GM23338 (cell line): ENCODE results near the gene APH1B. TPM values are rescaled to one million over a fixed set of nuclear protein-coding genes. Genes with fewer than 3 reads are reported as not detected.

Source experiments
- ATAC-seq: fragments of 200-7000 bp; cut with Tn5 transposase; 3 replicates; pipeline ENCODE4 v1.9.1; 2020
- DNase-seq: peaks from one replicate; pipeline ENCODE4 v3.0.0-alpha.2; 2015; ENCODE audit warnings: low spot score
- H2AFZ ChIP-seq: fragments of 200-600 bp; sonication (generic); 2 replicates; pipeline ENCODE4 v1.8.0; 2016; ENCODE audit warnings: antibody characterized with exemption, mild to moderate bottlenecking, moderate library complexity
- H3F3A ChIP-seq: fragments of 200-600 bp; sonication (generic); replicated peaks from 2 replicates; pipeline ENCODE4 v1.8.0; 2017; ENCODE audit warnings: antibody characterized with exemption, mixed run types, low read depth
- H3K27ac ChIP-seq: fragments of 200-600 bp; sonication (generic); 2 replicates; pipeline ENCODE4 v1.6.1; 2016; ENCODE audit warnings: low read depth
- H3K27me3 ChIP-seq: fragments of 200-600 bp; sonication (generic); 2 replicates; pipeline ENCODE4 v1.8.0; 2016; ENCODE audit warnings: mild to moderate bottlenecking, mixed run types, moderate library complexity; ENCODE audit not compliant: insufficient read depth
- H3K36me3 ChIP-seq: fragments of 200-600 bp; sonication (generic); 2 replicates; pipeline ENCODE4 v1.8.0; 2016; ENCODE audit warnings: mild to moderate bottlenecking; ENCODE audit not compliant: insufficient read depth
- H3K4me1 ChIP-seq: fragments of 200-600 bp; sonication (generic); 2 replicates; pipeline ENCODE4 v1.8.0; 2016; ENCODE audit warnings: mild to moderate bottlenecking, moderate library complexity; ENCODE audit not compliant: insufficient read depth
- H3K4me2 ChIP-seq: fragments of 200-600 bp; sonication (generic); 2 replicates; pipeline ENCODE4 v1.7.1; 2017; ENCODE audit warnings: mixed run types
- H3K4me3 ChIP-seq: fragments of 200-600 bp; sonication (generic); 2 replicates; pipeline ENCODE4 v1.6.1; 2016; ENCODE audit warnings: mixed run types
- H3K79me2 ChIP-seq: fragments of 200-600 bp; sonication (generic); replicated peaks from 2 replicates; pipeline ENCODE4 v1.8.0; 2017; ENCODE audit warnings: mild to moderate bottlenecking; ENCODE audit not compliant: insufficient read depth
- H3K9me2 ChIP-seq: fragments of 200-600 bp; sonication (generic); 2 replicates; pipeline ENCODE4 v1.8.0; 2017; ENCODE audit not compliant: insufficient read depth
- H4K20me1 ChIP-seq: fragments of 200-600 bp; sonication (generic); replicated peaks from 2 replicates; pipeline ENCODE4 v1.8.0; 2017; ENCODE audit warnings: mild to moderate bottlenecking; ENCODE audit not compliant: insufficient read depth
- H3K27ac Mint-ChIP-seq: 2 replicates; pipeline ENCODE4 v1.8.0; 2020; ENCODE audit warnings: inconsistent platforms, mild to moderate bottlenecking, moderate library complexity, mixed read lengths
- H3K27me3 Mint-ChIP-seq: 3 replicates; pipeline ENCODE4 v1.8.0; 2022; ENCODE audit warnings: low read depth, mild to moderate bottlenecking, moderate library complexity, mixed read lengths, inconsistent platforms; ENCODE audit not compliant: insufficient read depth, poor library complexity
- H3K36me3 Mint-ChIP-seq: 3 replicates; pipeline ENCODE4 v1.8.0; 2021; ENCODE audit warnings: low read depth, mild to moderate bottlenecking, inconsistent platforms, moderate library complexity, mixed read lengths
- H3K4me1 Mint-ChIP-seq: 3 replicates; pipeline ENCODE4 v1.8.0; 2020; ENCODE audit warnings: mild to moderate bottlenecking, inconsistent platforms, mixed read lengths
- H3K4me3 Mint-ChIP-seq: 3 replicates; pipeline ENCODE4 v1.8.0; 2021; ENCODE audit warnings: moderate library complexity, mild to moderate bottlenecking, inconsistent platforms, mixed read lengths
- H3K9me3 Mint-ChIP-seq: 3 replicates; pipeline ENCODE4 v1.8.0; 2020; ENCODE audit warnings: moderate library complexity, mild to moderate bottlenecking, inconsistent platforms, mixed read lengths
- CREB1 ChIP-seq: fragments of 250-450 bp; sonication (Bioruptor Pico); IDR thresholded peaks from 2 replicates; pipeline ENCODE4 v1.5.0; 2020; ENCODE audit warnings: low read depth, mild to moderate bottlenecking, moderate library complexity
- NANOG ChIP-seq: IDR thresholded peaks from 2 replicates; pipeline ENCODE4 v1.6.1; 2016; ENCODE audit warnings: antibody characterized with exemption, borderline replicate concordance
- POLR2AphosphoS5 ChIP-seq: IDR thresholded peaks from 2 replicates; pipeline ENCODE4 v1.6.1; 2016; ENCODE audit warnings: antibody characterized with exemption, low read depth
- ZNF114 ChIP-seq: fragments of 250-450 bp; sonication (Bioruptor Pico); IDR thresholded peaks from 2 replicates; pipeline ENCODE4 v1.5.0; 2020; ENCODE audit warnings: mild to moderate bottlenecking, moderate library complexity
- ZNF462 ChIP-seq: fragments of 250-450 bp; sonication (Bioruptor Pico); IDR thresholded peaks from 2 replicates; pipeline ENCODE4 v1.5.0; 2020; ENCODE audit warnings: mild to moderate bottlenecking, moderate library complexity
- polyA plus RNA-seq: library from polyadenylated mRNA; unstranded; fragments of >200 nt; fragmentation: Nextera tagmentation; extraction: Ambion mirVana; gene quantifications from 2 replicates; pipeline ENCODE4 v1.2.1, GENCODE V29; 2016
- total RNA-seq: library from RNA; depleted of rRNA; stranded (reverse); fragments of >200 nt; shearing (Covaris generic); gene quantifications from 2 replicates; pipeline ENCODE4 v1.2.3, GENCODE V29; 2014

The APH1B gene
- total and polyA plus RNA-seq, 2 experiments from 2014 or later, result 14.3 to 24.4 TPM

GRCh38 chr15:63233667-63234423 lies 43.6 kb upstream of the APH1B start:
- H3K27ac Mint-ChIP-seq, result no peak overlapping the region; the same call in 1 of the 2 replicates
- ATAC-seq, result no peak; the same call in 2 of the 3 replicates
- Histone ChIP-seq H3K4me1 (no peaks in the 10 kb centered on the region; the same call in 1 of the 2 replicates), H3K27me3 (no peaks in the 10 kb centered on the region), H3K4me3 (no peak overlapping the region), H3K4me2 (no peak overlapping the region), H4K20me1 (peaks cover 5% of the 10 kb centered on the region; the same call in 1 of the 2 replicates), H3K27ac (no peak overlapping the region), H3K9me2 (no peaks in the 10 kb centered on the region), H3K36me3 (no peaks in the 10 kb centered on the region), H3K79me2 (peaks cover 21% of the 10 kb centered on the region), H2AFZ (no peak overlapping the region), H3F3A (no peaks in the 10 kb centered on the region)
- H3K4me1 Mint-ChIP-seq, result peaks cover 3% of the 10 kb centered on the region; the same call in 1 of the 3 replicates
- DNase-seq, result no peak
- TF ChIP-seq POLR2AphosphoS5 (no peak), ZNF114 (no peak), ZNF462 (CRISPR knock-in tag) (no peak), NANOG (no peak), CREB1 (CRISPR knock-in tag) (no peak)
- H3K36me3 Mint-ChIP-seq, result no peaks in the 10 kb centered on the region; the same call in 2 of the 3 replicates
- no peak overlapping the region for H3K4me3 Mint-ChIP-seq
- no peaks in the 10 kb centered on the region for H3K9me3 Mint-ChIP-seq
- peaks cover 2% of the 10 kb centered on the region for H3K27me3 Mint-ChIP-seq
